Omental fat pad (tissue), 4 donors: ENCODE data around the gene GTF2A1. TPM values are rescaled to one million over a fixed set of nuclear protein-coding genes. Genes with fewer than 3 reads are reported as not detected.

Source experiments
- ATAC-seq: fragments of 150-250 bp; one replicate; pipeline ENCODE4 v1.9.1; 2016; ENCODE audit warnings: mild to moderate bottlenecking, moderate library complexity; ENCODE audit not compliant: low FRiP score
- DNase-seq: peaks from one replicate; pipeline ENCODE4 v3.0.0-alpha.2; 2019; ENCODE audit warnings: low spot score
- total RNA-seq, 4 donors: library from RNA; depleted of rRNA; stranded (reverse); fragments of >200 nt; gene quantifications; one replicate each; pipeline ENCODE4 v1.1.0, GENCODE V29; 2016
- TF ChIP-seq, protein P1 (sequence below), 3 donors: fragments of 450-650 bp; IDR thresholded peaks; one replicate each; pipeline ENCODE4 v1.5.1; 2016 to 2017; ENCODE audit warnings: antibody characterized with exemption in 3 of 3, mild to moderate bottlenecking in 3 of 3, moderate library complexity in 2 of 3

The GTF2A1 gene
- total RNA-seq, 4 donors from 2014 or later: 17.4 to 32.0 (median 22.8) TPM

DNA sequence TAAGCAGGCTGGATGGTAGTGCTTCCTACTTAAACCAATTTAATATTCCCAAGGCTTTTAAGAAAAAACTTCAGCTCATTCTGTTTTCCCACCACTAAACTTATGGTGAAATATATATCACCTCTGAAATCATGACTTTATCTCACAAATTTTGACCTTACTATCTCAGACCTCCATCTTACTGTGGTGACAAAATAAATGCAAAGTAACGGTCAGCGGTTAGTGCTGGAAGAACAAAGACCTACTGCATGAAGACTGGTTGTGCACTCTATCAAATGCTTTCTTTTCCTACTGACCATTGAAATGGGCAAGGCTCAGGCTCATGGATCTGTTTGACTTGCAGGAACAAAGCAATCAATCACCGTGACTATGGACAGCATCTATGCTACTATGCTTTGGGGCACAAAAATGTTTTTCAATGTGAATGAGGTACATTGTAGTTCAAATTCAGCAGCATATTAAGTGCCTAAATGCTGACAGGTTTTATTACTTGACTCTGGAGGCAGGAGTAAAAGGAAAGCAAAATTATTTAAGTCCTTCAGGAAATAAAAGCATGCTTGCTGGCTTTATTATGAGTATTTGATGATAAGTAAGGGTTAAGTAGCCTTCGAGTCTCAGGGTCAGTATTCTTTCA, 43.1 kb upstream of the GTF2A1 start:
- TF ChIP-seq, protein P1, sequence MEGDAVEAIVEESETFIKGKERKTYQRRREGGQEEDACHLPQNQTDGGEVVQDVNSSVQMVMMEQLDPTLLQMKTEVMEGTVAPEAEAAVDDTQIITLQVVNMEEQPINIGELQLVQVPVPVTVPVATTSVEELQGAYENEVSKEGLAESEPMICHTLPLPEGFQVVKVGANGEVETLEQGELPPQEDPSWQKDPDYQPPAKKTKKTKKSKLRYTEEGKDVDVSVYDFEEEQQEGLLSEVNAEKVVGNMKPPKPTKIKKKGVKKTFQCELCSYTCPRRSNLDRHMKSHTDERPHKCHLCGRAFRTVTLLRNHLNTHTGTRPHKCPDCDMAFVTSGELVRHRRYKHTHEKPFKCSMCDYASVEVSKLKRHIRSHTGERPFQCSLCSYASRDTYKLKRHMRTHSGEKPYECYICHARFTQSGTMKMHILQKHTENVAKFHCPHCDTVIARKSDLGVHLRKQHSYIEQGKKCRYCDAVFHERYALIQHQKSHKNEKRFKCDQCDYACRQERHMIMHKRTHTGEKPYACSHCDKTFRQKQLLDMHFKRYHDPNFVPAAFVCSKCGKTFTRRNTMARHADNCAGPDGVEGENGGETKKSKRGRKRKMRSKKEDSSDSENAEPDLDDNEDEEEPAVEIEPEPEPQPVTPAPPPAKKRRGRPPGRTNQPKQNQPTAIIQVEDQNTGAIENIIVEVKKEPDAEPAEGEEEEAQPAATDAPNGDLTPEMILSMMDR (IDR thresholded peaks at IDR 0.05): no peak
- no peak for DNase-seq
- ATAC-seq: no peak

GRCh38 chr14:81261176-81261575, 40.4 kb upstream of the GTF2A1 start:
- ATAC-seq: no peak
- no peak for DNase-seq
- TF ChIP-seq, protein P1 (IDR thresholded peaks at IDR 0.05): no peak

DNA sequence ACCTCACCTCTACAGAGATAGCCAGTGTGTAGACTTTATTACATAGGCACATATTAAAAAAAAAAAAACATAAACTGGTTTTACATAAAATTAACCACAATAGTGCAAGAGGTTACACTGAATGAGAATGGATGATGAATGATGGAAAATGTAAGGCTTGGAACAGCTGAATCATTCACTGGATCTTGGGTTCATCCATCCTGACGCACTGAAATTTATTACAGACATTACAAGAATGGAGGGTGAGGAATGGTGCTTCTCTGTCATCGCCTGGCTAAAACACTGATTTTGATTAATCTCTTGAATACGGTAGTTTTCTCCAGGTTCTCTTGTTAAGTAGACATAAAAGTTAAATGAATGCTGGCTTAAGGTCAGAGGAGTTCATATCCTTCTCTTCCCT, 40.0 kb upstream of the GTF2A1 start:
- DNase-seq: no peak
- ATAC-seq: no peak
- TF ChIP-seq, protein P1 (IDR thresholded peaks at IDR 0.05): no peak

DNA sequence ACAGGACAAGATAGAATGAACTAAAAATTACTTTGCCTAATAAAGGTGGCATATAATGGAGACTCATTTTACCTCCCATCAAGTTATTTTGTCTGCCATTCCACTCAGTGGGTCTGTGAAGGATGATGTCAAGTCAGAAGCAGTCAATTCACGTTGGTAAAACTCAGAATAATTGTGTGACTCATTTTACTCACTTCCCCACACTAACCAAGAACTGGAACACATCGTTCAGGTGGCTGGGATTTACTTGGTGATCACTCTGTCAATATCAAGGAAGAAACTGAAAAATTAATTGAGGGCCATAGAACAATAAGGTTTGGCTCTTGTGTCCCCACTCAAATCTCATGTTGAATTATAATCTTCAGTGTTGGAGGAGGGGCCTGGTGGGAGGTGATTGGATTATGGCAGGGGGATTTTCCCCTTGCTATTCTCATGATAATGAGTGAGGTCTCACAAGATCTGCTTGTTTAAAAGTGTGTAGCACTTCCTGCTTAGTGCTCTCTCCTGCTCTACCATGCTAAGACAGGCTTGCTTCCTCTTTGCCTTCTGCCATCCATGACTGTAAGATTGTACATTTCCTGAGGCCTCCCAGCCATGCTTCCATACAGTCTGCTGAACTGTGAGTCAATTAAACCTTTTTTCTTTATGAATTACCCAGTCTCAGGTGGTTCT, 35.7 kb upstream of the GTF2A1 start:
- DNase-seq (no peak), ATAC-seq (no peak)
- TF ChIP-seq, protein P1 (IDR thresholded peaks at IDR 0.05): no peak

DNA sequence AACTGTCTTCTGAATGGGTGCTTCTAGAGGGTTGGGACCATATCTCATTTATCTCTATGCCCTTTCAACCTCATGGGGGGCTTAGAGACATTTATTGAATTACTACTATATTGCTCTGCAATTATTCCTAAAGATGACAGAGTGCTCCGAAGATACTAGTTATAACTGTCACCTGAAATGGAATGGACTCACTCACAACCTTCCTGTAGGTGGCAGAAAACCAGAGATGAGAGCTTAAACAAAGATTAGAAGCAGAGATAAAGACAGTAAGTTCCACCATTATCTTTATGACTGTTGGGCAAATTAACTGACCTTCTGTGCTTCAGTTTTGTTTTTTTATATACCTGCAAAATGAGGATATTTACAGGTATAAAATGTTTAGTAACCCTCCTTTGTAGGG, 31.5 kb upstream of the GTF2A1 start:
- DNase-seq: no peak
- TF ChIP-seq, protein P1 (IDR thresholded peaks at IDR 0.05): no peak
- no peak for ATAC-seq

- TF ChIP-seq, protein P1 (IDR thresholded peaks at IDR 0.05): no peak
- no peak for DNase-seq
- no peak for ATAC-seq
Observed at GRCh38 chr14:81247271-81247766, 26.6 kb upstream of the GTF2A1 start.
